ENCODE measurements around the gene C22orf15. TPM values are rescaled to one million over a fixed set of nuclear protein-coding genes. Genes with fewer than 3 reads are reported as not detected.
A peak's percentile ranks its signal among the peaks of the same experiment; 100 is the strongest.

C22orf15 gene
- total RNA-seq, 1 donor from 2014 or later = 1.8 TPM

DNA sequence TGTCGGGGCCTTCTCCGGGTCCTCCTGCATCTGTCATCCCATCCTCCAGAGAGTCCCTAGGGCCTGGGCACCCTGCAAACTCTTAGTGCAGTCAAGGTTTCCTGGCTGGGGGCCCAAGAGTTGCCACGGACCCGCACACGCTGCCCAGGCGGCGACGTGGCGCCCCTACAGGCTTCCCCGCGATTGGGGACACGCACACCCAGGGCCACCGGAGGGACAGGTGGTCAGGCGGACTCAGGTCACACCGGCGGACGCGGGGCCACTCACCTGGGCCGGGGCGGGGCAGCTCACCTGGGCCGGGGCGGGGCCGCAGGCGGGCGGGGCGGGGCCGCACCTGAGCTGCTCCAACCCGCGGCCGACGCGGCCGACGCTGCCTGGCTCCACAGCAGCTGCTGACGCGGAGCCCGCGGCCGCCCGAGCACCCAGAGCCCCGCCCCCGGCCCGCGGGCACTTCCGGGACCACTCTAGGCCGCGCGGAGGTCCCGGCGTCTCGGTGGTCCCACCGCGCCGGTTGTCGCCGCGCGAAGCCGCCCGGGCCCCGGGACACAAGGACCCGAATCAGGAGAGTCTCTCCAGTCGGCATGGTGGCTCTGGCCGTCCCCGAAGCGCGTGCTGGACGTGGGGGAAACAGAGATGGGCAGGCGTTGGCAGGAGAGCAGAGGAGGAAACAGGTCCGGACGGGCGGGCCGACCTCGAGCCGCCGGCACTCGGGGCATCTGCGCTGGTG, 11.9 kb upstream of the C22orf15 start, which contains the start of gene ZNF70:
Gene ZNF70, minus strand, starts transcription at position 399 of the 727 bp plus-strand sequence. CDS start 5,972 bp downstream, outside the sequence.
- peak; percentile 90 for DNase-seq (ENCODE audit: low spot score)

DNA sequence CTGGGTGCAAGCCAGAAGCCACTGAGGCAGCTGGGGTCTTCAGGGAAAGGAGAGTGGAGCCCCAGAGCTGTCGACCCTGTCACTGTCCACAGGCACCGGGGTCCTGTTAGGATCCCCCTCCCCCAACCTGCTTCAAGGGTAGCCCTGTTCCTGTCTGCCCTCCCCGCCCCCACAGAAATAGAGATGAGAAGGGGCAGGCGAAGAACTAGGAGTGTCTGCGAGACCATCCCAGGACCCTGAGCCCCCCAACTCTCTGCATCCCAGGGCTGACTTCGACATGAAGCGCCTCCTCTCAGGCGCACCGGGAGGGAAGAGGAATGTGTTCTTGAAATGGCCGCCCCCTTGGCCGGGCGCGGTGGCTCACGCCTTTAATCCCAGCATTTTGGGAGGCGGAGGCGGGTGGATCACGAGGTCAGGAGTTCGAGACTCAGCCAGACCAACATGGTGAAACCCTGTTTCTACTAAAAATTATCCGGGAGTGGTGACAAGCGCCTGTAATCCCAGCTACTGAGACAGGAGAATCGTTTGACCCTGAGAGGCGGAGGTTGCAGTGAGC, 11.3 kb upstream of the C22orf15 start:
- DNase-seq (ENCODE audit: low spot score) = no peak

GRCh38 chr22:23752090-23752691, 10.6 kb upstream of the C22orf15 start:
- DNase-seq (ENCODE audit: low spot score) = no peak

GRCh38 chr22:23752750-23753149, 10.0 kb upstream of the C22orf15 start:
- DNase-seq (ENCODE audit: low spot score) = no peak

GRCh38 chr22:23753385-23753784, 9.4 kb upstream of the C22orf15 start:
- no peak for DNase-seq (ENCODE audit: low spot score)

DNA sequence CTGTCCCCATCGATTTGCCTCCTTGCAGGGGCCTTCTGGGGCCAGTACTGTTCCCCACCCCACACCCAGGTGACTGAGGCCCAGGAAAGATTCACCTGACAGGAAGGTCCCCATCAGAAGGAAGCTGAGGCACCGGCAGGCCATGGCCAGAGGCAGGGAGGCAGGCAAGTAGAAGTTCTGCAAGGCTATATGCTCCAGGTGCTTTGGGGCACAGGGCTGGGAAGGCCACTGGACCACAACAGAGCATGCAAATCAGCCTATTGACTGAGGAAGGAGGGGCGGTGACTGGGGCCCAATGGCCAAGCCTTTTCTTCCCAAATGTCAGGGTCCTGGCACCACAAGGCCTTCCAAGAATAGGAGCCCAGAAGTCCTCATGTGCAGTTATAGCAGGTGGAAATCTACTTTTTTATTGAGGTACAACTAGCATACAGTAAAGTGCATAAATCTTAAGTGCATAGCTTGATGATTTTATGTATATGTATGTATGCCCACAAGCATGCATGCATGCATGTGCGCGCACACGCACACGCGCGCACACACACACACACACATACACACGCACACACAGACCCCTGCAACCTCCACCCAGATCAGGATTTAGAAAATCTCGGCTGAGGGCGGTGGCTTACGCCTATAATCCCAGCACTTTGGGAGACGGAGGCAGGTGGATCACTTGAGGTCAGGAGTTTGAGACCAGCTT, 8.4 kb upstream of the C22orf15 start, which contains the start of gene VPREB3:
Gene VPREB3, minus strand, starts transcription at position 206 of the 700 bp plus-strand sequence. Its CDS starts 62 bp downstream, at position 144.
- no peak for DNase-seq (ENCODE audit: low spot score)

GRCh38 chr22:23754980-23755636, 7.7 kb upstream of the C22orf15 start:
- no peak for DNase-seq (ENCODE audit: low spot score)

DNA sequence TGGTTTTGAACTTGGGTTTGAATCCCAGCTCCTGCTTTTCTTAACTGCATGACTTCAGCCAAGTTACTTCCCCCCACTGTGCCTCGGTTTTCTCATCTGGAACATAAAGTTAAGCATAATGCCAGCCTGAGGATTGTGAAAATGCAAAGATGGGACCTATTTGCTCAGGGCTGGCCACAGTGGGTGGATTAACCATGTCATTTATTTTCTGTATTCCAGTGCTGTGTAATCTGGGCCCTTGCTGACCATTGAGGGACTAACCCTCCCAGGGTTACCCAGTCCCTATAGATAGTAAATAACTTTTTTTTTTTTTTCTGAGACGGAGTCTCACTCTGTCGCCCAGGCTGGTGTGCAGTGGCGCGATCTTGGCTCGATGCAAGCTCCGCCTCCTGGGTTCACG, 7.1 kb upstream of the C22orf15 start:
- no peak for DNase-seq (ENCODE audit: low spot score)

DNA sequence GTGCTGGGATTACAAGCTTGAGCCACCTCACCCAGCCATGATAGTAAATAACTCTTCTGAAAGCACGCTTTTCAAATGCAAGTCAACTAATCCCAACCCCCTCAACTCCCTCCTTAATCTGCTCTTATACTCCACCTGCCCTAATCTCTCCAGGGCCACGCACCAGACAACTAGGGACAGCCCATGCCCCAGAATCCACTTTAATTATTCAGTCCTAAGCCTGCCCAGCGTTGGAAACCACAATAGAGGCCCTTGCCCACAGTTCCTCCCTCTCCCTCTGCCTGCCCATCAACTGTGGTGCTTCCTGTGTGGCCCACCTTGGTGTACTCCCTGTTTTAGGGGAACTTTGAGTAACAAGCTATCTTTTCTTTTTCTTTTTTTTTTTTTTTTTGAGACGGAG, 5.9 kb upstream of the C22orf15 start:
- DNase-seq (ENCODE audit: low spot score) = no peak

- DNase-seq (ENCODE audit: low spot score) = no peak
These were observed 3.2 kb upstream of the C22orf15 start for GRCh38 chr22:23759566-23759965.

GRCh38 chr22:23760056-23760455, 2.7 kb upstream of the C22orf15 start:
- DNase-seq (ENCODE audit: low spot score) = no peak

DNA sequence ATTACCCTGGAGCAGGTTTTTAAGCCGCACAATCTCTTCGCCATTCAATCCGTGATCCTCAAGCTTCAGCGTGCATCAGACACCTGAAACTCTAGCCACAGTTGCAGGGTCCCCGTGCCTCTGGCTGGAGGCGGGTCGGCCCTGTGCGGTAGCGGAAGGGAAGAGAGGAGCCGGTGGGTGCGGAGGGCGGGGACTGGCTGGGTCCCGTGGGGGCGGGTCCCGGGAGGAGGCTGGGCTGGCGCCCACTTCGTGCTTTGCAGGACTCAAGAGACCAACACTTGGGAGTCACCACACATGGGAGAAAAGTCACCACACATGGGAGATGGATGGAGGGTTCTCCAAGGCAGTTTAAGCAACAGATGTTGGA, 772 bp downstream of the C22orf15 start:
- DNase-seq (ENCODE audit: low spot score) = no peak

DNA sequence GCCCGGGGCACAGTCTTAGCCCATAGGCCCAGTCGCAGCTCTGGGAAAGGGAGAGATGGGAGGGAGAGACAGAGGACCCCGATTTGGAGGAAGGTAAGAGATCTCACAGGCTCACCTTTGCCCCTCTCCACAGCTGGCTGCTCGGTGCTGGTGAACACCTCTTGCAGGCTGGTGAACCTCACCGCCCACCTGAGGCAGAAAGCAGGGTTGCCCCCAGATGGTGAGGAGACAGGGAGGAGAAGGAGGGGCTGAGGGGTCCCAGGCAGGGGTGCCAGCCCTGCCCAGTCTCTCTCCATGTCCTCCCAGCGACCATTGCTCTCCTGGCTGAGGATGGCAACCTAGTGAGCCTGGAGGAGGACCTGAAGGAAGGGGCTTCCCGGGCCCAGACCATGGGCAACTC, 1.2 kb downstream of the C22orf15 start:
- DNase-seq (ENCODE audit: low spot score) = no peak

GRCh38 chr22:23764899-23765881, 2.4 kb downstream of the C22orf15 start:
- DNase-seq (ENCODE audit: low spot score) = no peak

GRCh38 chr22:23767303-23767672, 4.5 kb downstream of the C22orf15 start:
- no peak for DNase-seq (ENCODE audit: low spot score)

DNA sequence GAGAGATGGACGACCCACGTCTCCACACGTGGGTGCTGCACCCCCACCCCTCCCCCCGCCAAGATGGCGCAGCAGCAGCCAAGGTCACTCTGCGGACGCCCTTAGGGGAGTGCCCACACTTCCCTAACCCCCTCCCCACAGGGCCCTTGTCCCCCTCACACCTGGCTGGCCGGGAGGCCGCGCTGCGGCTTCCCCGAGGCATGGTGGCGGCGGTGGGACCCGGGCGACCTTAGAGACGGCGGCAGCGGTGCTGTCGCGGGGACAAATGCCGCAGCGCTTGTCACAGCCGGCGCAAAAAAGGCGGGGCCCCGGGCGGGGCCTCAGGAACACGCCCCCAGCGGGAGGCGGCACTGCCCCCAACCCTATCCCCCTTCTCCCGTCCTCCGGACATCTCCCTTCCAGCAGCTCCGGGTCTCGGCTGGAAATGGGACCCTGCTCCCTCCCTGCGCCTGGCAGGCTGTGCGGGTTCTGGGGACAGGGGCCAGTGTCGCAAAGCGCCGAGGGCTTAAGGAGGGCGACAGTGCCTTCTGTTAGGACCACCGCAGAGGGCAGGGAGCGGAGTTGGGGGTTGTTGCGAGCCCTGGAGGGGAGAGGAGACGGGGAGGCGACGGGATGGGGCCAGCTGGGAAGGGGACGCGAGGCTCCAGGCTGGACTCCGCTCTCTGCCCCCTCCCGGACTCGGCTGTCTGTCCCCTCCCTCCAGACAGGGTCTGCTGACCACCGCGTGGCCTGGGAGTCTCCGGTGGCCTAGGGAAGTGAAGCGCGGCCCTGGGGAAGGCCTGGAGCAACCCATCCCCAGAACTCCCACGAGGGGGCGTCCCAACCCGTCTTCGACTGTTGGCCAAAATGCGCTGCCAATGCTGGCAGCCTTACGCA, 5.1 kb downstream of the C22orf15 start, which contains the start of gene CHCHD10:
Gene CHCHD10, minus strand, starts transcription at position 300 of the 876 bp plus-strand sequence. Its CDS starts 98 bp downstream, at position 202.
- peak; percentile 83 for DNase-seq (ENCODE audit: low spot score)

DNA sequence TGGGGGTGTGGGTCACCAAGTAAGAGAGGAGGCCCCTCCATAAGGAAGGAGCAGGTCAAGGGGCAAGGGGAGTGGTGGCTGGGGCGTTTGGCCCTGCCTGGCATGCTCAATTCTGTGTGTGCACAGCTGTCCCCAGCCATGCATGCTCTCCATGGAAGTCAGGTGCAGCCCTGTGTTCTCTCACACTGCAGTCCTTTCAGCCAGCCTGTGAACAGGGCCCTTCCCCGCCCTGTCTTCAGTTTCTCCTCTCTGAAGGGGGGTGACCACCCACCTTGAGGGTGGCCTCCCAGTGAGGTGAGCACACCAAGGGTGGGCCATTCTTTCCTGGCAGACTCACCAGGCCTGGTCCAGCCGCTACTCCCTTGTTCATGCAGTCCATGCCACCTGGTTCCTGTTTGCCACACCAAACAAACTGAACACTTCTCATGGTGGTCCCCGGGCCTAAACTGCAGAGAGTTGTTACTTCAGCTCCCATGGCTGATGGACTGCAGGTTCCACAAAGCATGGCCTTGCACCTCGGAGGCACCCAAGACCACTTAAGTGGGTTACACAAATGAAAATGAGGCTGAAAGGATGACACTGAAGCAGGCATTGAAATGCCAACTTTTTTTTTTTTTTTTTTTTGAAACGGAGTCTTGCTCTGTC, 6.7 kb downstream of the C22orf15 start:
- DNase-seq (ENCODE audit: low spot score) = no peak

GRCh38 chr22:23772315-23772648, 9.5 kb downstream of the C22orf15 start:
- no peak for DNase-seq (ENCODE audit: low spot score)

All from mucosa of gallbladder (tissue), 1 donor.